Progenitor cell of endocrine pancreas (in vitro differentiated cells): ENCODE data around the gene FAS. TPM values are rescaled to one million over a fixed set of nuclear protein-coding genes. Genes with fewer than 3 reads are reported as not detected.

Experiments used
- DNase-seq: peaks from one replicate; pipeline ENCODE4 v3.0.0; 2021; ENCODE audit warnings: low spot score; ENCODE audit not compliant: unreplicated experiment
- H3K27ac Mint-ChIP-seq: 2 replicates; pipeline ENCODE4 v1.8.0; 2021; ENCODE audit warnings: mild to moderate bottlenecking, moderate library complexity, mixed read lengths
- H3K27me3 Mint-ChIP-seq: 2 replicates; pipeline ENCODE4 v1.8.0; 2021; ENCODE audit warnings: mixed read lengths
- H3K36me3 Mint-ChIP-seq: 2 replicates; pipeline ENCODE4 v1.8.0; 2022; ENCODE audit warnings: mixed read lengths; ENCODE audit not compliant: insufficient read depth
- H3K4me1 Mint-ChIP-seq: 2 replicates; pipeline ENCODE4 v1.8.0; 2021; ENCODE audit warnings: low read depth, mixed read lengths
- H3K4me3 Mint-ChIP-seq: 2 replicates; pipeline ENCODE4 v1.8.0; 2021; ENCODE audit warnings: low read depth, mild to moderate bottlenecking, moderate library complexity, mixed read lengths
- H3K9me3 Mint-ChIP-seq: 2 replicates; pipeline ENCODE4 v1.8.0; 2021; ENCODE audit warnings: low read depth, mixed read lengths
- total RNA-seq: library from RNA; stranded (reverse); gene quantifications from 2 replicates; pipeline ENCODE4 v1.2.1, GENCODE V29; 2021
- TF ChIP-seq, protein P1 (sequence below): fragments of 200-600 bp; sonication (generic); IDR thresholded peaks from one replicate; pipeline ENCODE4 v1.5.0; 2021; ENCODE audit warnings: antibody characterized with exemption, mild to moderate bottlenecking; ENCODE audit not compliant: unreplicated experiment

The FAS gene
- total RNA-seq, 1 donor from 2014 or later = 1.9 TPM

DNA sequence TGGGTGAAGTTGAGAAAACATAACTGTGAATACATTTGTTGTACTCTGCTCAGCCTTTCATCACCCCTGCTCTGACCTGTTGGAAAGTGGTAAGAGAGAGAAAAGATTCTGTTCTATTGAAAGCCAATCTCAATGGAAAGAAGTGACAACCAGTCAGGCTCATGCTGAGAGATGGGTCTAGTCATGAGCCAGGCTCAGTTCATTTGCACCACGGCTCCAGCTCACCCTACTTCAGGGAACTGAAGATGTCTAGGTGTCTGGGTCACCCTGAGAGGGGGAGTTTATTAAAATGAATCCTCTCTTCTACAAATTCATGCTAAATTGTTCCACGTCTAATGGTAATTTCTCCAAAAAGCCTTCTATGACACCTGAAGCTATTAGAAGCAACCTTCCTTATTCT, 12.1 kb upstream of the FAS start:
- Mint-ChIP-seq H3K4me3 (no peak overlapping the region), H3K27ac (no peak overlapping the region), H3K4me1 (peaks cover 6% of the 10 kb centered on the region), H3K27me3 (peaks cover 8% of the 10 kb centered on the region), H3K9me3 (no peaks in the 10 kb centered on the region), H3K36me3 (no peaks in the 10 kb centered on the region)
- DNase-seq = no peak
- TF ChIP-seq, protein P1, sequence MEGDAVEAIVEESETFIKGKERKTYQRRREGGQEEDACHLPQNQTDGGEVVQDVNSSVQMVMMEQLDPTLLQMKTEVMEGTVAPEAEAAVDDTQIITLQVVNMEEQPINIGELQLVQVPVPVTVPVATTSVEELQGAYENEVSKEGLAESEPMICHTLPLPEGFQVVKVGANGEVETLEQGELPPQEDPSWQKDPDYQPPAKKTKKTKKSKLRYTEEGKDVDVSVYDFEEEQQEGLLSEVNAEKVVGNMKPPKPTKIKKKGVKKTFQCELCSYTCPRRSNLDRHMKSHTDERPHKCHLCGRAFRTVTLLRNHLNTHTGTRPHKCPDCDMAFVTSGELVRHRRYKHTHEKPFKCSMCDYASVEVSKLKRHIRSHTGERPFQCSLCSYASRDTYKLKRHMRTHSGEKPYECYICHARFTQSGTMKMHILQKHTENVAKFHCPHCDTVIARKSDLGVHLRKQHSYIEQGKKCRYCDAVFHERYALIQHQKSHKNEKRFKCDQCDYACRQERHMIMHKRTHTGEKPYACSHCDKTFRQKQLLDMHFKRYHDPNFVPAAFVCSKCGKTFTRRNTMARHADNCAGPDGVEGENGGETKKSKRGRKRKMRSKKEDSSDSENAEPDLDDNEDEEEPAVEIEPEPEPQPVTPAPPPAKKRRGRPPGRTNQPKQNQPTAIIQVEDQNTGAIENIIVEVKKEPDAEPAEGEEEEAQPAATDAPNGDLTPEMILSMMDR = no peak

DNA sequence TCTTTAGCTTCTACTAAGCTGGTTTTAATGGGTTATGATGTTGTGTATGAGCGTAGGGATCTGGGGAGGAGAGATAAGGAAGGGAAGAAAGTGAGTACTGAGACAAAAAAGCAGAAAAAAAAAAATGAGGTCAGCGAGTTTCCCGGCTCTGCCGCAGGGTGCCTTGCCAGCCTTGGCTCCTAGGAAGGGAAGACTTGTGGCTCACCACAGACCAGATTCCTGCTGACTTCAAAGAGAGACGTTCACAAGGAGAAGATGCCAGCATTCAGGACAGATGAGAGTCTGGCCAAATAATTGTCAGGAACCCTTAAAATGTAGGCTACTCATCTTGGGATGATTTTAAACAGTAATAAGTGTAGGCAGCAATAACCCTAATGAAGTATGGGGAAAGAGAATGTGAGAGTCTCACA, 11.4 kb upstream of the FAS start:
- H3K27ac Mint-ChIP-seq = no peak overlapping the region

DNA sequence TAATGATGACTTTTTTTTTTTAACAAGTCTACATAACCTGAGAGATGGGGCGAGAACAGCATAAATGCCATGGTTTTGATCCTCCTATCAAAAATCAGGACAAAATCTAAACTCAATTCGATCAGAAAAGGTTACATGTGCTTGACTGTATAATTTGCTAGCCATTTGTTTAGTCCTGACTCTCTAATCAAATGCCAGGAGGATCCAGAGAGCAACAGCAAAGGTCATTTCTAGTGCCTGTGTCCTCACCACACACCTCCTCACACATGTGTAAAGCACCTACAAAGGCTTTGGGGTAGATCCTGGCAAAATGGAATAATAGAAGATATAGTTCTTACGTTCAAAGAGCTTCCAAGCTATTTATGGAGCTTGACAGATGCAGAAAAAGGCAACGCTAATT, 11.0 kb upstream of the FAS start:
- H3K27me3 Mint-ChIP-seq = peaks cover 8% of the 10 kb centered on the region
- TF ChIP-seq, protein P1 = no peak
- no peak for DNase-seq
- no peak overlapping the region for H3K4me3 Mint-ChIP-seq
- peaks cover 9% of the 10 kb centered on the region for H3K4me1 Mint-ChIP-seq
- no peak overlapping the region for H3K27ac Mint-ChIP-seq
- no peaks in the 10 kb centered on the region for H3K9me3 Mint-ChIP-seq
- H3K36me3 Mint-ChIP-seq = no peaks in the 10 kb centered on the region

More for the DNA sequence above, 11.4 kb upstream of the FAS start:
- H3K36me3 Mint-ChIP-seq = no peaks in the 10 kb centered on the region
- peaks cover 9% of the 10 kb centered on the region for H3K4me1 Mint-ChIP-seq
- no peaks in the 10 kb centered on the region for H3K9me3 Mint-ChIP-seq
- H3K27me3 Mint-ChIP-seq = peaks cover 8% of the 10 kb centered on the region
- no peak overlapping the region for H3K4me3 Mint-ChIP-seq
- TF ChIP-seq, protein P1 = no peak
- DNase-seq = no peak

DNA sequence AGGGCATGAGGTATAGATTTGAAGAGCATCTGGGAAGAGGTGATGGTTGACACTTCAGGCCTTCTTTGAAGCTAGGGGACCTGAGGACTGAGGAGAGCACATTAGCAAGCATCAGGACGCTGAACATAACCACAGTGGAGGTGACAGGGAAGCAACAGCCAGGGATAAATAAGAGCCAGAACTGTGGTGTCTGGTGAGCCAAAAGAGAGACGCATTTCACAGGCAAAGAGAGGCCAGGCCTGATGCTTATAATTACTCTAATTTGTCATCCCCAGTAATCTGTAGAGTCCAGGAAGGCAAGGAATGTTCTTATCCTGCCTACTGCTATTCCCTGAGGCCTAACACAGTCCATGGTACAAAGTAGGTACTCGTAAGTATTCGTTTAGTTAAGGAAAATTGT, 10.4 kb upstream of the FAS start:
- Mint-ChIP-seq H3K9me3 (no peaks in the 10 kb centered on the region), H3K36me3 (no peaks in the 10 kb centered on the region), H3K27ac (no peak overlapping the region), H3K4me1 (peaks cover 9% of the 10 kb centered on the region), H3K4me3 (no peak overlapping the region), H3K27me3 (peaks cover 8% of the 10 kb centered on the region)
- no peak for DNase-seq
- TF ChIP-seq, protein P1 = no peak

DNA sequence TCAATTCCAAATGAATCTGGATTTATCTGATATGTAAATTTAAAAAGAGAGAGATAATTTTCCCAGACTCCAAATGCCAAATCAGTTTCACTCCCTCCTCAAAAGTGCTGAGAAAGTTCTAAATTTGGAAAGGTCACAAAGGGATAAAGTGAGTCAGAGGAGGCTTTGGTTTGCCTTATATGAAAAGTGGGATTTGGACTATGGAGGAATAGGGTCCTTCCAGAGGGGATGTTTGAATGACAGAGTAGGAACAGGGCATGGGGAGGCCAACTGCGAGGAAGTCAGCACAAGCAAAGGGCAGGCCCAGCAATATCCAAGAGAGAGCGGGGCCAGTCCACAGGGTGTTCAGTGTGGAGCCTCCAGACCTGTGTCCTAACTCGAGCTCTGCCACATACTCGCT, 9.8 kb upstream of the FAS start:
- Mint-ChIP-seq H3K9me3 (no peaks in the 10 kb centered on the region), H3K27me3 (peaks cover 11% of the 10 kb centered on the region), H3K4me1 (peaks cover 9% of the 10 kb centered on the region), H3K36me3 (no peaks in the 10 kb centered on the region), H3K27ac (no peak overlapping the region), H3K4me3 (no peak overlapping the region)
- TF ChIP-seq, protein P1 = no peak
- DNase-seq = no peak
